H1 (cell line): ENCODE results near the gene PRR5. TPM values are rescaled to one million over a fixed set of nuclear protein-coding genes. Genes with fewer than 3 reads are reported as not detected.

Source experiments
- CTCF ChIA-PET: fragments of 300-600 bp; sonication (Branson Sonifier 250); formaldehyde crosslinking; loops from one replicate; lab custom pipeline; 2021; ENCODE audit not compliant: partially characterized antibody; lab: Charles Lee
- POLR2A ChIA-PET: fragments of 300-600 bp; sonication (Branson Sonifier 250); formaldehyde crosslinking; loops from one replicate; lab custom pipeline; 2021; ENCODE audit warnings: inconsistent platforms; ENCODE audit not compliant: partially characterized antibody; lab: Charles Lee
- DNase-seq, 2 experiments: peaks; one replicate each; pipeline versions ENCODE4 v3.0.0 to v3.0.0-alpha.2; 2010 to 2022; ENCODE audit warnings: low spot score in 2 of 2, low read depth in 1 of 2, mixed read lengths in 1 of 2
- FAIRE-seq: peaks from 2 replicates; lab custom pipeline; 2011; peaks lifted over from hg19 to GRCh38; lab: Jason Lieb, UNC
- H2AFZ ChIP-seq: 2 replicates; pipeline ENCODE4 v1.8.1; 2012; ENCODE audit warnings: low read length, inconsistent platforms
- H2AK5ac ChIP-seq: 2 replicates; pipeline ENCODE4 v1.6.1; 2013; ENCODE audit warnings: low read depth, low read length
- H2BK120ac ChIP-seq: replicated peaks from 2 replicates; pipeline ENCODE3; 2013; ENCODE audit warnings: low read depth, low read length, inconsistent platforms
- H2BK12ac ChIP-seq: 2 replicates; pipeline ENCODE4 v1.6.1; 2013; ENCODE audit warnings: low read depth, low read length
- H2BK15ac ChIP-seq: 2 replicates; pipeline ENCODE4 v1.6.1; 2013; ENCODE audit warnings: low read length
- H2BK20ac ChIP-seq: 2 replicates; pipeline ENCODE4 v1.6.1; 2013; ENCODE audit warnings: low read length
- H2BK5ac ChIP-seq: 2 replicates; pipeline ENCODE4 v1.6.1; 2013; ENCODE audit warnings: low read depth, low read length
- H3K14ac ChIP-seq: 2 replicates; pipeline ENCODE4 v1.6.1; 2013; ENCODE audit warnings: inconsistent platforms; ENCODE audit not compliant: insufficient read length
- H3K18ac ChIP-seq: 2 replicates; pipeline ENCODE4 v1.6.1; 2013; ENCODE audit warnings: low read length; ENCODE audit errors: extremely low read depth
- H3K23ac ChIP-seq: 2 replicates; pipeline ENCODE4 v1.6.1; 2013; ENCODE audit warnings: inconsistent platforms; ENCODE audit not compliant: insufficient read length
- H3K23me2 ChIP-seq: 2 replicates; pipeline ENCODE4 v1.6.1; 2013; ENCODE audit warnings: low read depth, low read length
- H3K27ac ChIP-seq: 2 replicates; pipeline ENCODE4 v1.6.1; 2011; ENCODE audit warnings: low read depth, low read length, inconsistent platforms
- H3K27me3 ChIP-seq, 4 experiments: replicated peaks in 1 of 4; 1 replicate in 1 of 4; 2 replicates in 3 of 4; pipeline versions ENCODE4 v1.6.1 to v1.8.1; 2011 to 2013; ENCODE audit warnings: low read length in 3 of 4, mild to moderate bottlenecking in 3 of 4, inconsistent platforms in 2 of 4, mixed read lengths in 2 of 4, moderate library complexity in 1 of 4; ENCODE audit not compliant: control insufficient read depth in 3 of 4, insufficient read depth in 3 of 4; ENCODE audit errors: extremely low read depth in 1 of 4
- H3K36me3 ChIP-seq, 4 experiments: 2 replicates each; pipeline versions ENCODE4 v1.6.1 to v1.8.1; 2011 to 2013; ENCODE audit warnings: mild to moderate bottlenecking in 4 of 4, low read length in 3 of 4, moderate library complexity in 2 of 4, control low read depth in 1 of 4, inconsistent platforms in 1 of 4; ENCODE audit not compliant: insufficient read depth in 4 of 4, control insufficient read depth in 2 of 4
- H3K4ac ChIP-seq: replicated peaks from 2 replicates; pipeline ENCODE3; 2013; ENCODE audit warnings: low read length, low read depth, mixed read lengths, inconsistent platforms; ENCODE audit not compliant: insufficient read length
- H3K4me1 ChIP-seq, 4 experiments: replicated peaks in 1 of 4; 1 replicate in 1 of 4; 2 replicates in 3 of 4; pipeline versions ENCODE4 v1.6.1 to v1.8.1; 2011 to 2013; ENCODE audit warnings: low read length in 3 of 4, inconsistent platforms in 2 of 4, mixed read lengths in 1 of 4; ENCODE audit not compliant: insufficient read depth in 4 of 4, control insufficient read depth in 3 of 4
- H3K4me2 ChIP-seq, 2 experiments: 2 replicates each; pipeline versions ENCODE4 v1.6.1 to v1.8.1; 2011 to 2013; ENCODE audit warnings: low read depth in 2 of 2, low read length in 2 of 2, control low read depth in 1 of 2, inconsistent platforms in 1 of 2, mild to moderate bottlenecking in 1 of 2; ENCODE audit not compliant: insufficient read depth in 1 of 2
- H3K4me3 ChIP-seq, 4 experiments: fragments of 200-600, 300-600 bp in 1 of 4; sonication (generic), shearing (Covaris generic), sonication (Bioruptor Twin) in 1 of 4; 2 replicates each; pipeline versions ENCODE4 v1.5.1 to v1.8.1; 2011 to 2016; ENCODE audit warnings: low read length in 4 of 4, low read depth in 3 of 4, control low read depth in 2 of 4, inconsistent platforms in 2 of 4, mild to moderate bottlenecking in 2 of 4, mixed read lengths in 1 of 4, moderate library complexity in 1 of 4; ENCODE audit not compliant: insufficient read depth in 2 of 4; ENCODE audit errors: extremely low read depth in 1 of 4
- H3K56ac ChIP-seq: replicated peaks from 2 replicates; pipeline ENCODE3; 2013; ENCODE audit warnings: low read depth, mild to moderate bottlenecking, mixed read lengths, low read length, inconsistent platforms; ENCODE audit not compliant: insufficient read length
- H3K79me1 ChIP-seq: 2 replicates; pipeline ENCODE4 v1.6.1; 2013; ENCODE audit warnings: low read depth, low read length, control low read depth
- H3K79me2 ChIP-seq, 2 experiments: 2 replicates each; pipeline versions ENCODE4 v1.6.1 to v1.8.1; 2012 to 2013; ENCODE audit warnings: low read length in 2 of 2, mild to moderate bottlenecking in 2 of 2, inconsistent platforms in 1 of 2; ENCODE audit not compliant: insufficient read depth in 2 of 2, control insufficient read depth in 1 of 2
- H3K9ac ChIP-seq, 4 experiments: replicated peaks in 1 of 4; 1 replicate in 1 of 4; 2 replicates in 3 of 4; pipeline versions ENCODE4 v1.6.1 to v1.8.1; 2011 to 2013; ENCODE audit warnings: low read depth in 3 of 4, low read length in 3 of 4, control low read depth in 2 of 4, mild to moderate bottlenecking in 2 of 4, moderate library complexity in 2 of 4, inconsistent platforms in 1 of 4; ENCODE audit errors: extremely low read depth in 1 of 4
- H3K9me3 ChIP-seq, 2 experiments: 2 replicates each; pipeline versions ENCODE4 v1.6.1 to v1.8.1; 2012 to 2013; ENCODE audit warnings: mild to moderate bottlenecking in 2 of 2, moderate library complexity in 2 of 2, control low read depth in 1 of 2, inconsistent platforms in 1 of 2, low read depth in 1 of 2, low read length in 1 of 2, mixed read lengths in 1 of 2; ENCODE audit not compliant: insufficient read depth in 2 of 2
- H4K20me1 ChIP-seq, 2 experiments: replicated peaks in 1 of 2; 2 replicates each; pipeline versions ENCODE3 to v1.8.1; 2011 to 2013; ENCODE audit warnings: inconsistent platforms in 2 of 2, low read length in 2 of 2, mild to moderate bottlenecking in 1 of 2; ENCODE audit not compliant: insufficient read depth in 2 of 2, control insufficient read depth in 1 of 2
- H4K5ac ChIP-seq: 2 replicates; pipeline ENCODE4 v1.6.1; 2013; ENCODE audit warnings: low read length, low read depth, mixed read lengths, inconsistent platforms; ENCODE audit not compliant: insufficient read length
- H4K8ac ChIP-seq: 2 replicates; pipeline ENCODE4 v1.8.0; 2013; ENCODE audit warnings: mild to moderate bottlenecking, moderate library complexity, low read length, inconsistent platforms; ENCODE audit not compliant: insufficient read depth; ENCODE audit errors: extremely low read depth
- H4K91ac ChIP-seq: replicated peaks from 2 replicates; pipeline ENCODE3; 2013; ENCODE audit warnings: low read length, mixed read lengths, inconsistent platforms; ENCODE audit not compliant: insufficient read length
- EGR1 ChIP-seq: IDR thresholded peaks from 2 replicates; pipeline ENCODE4 v1.6.1; 2011; ENCODE audit warnings: low read depth, low read length, borderline replicate concordance
- POLR2AphosphoS5 ChIP-seq: IDR thresholded peaks from 2 replicates; pipeline ENCODE4 v1.6.1; 2011; ENCODE audit warnings: low read depth, low read length
- WGBS, 2 experiments: shearing (Covaris generic) in 1 of 2; methylation state at CpG; one replicate each; pipeline versions ENCODE4 v1.1.6 to v1.1.7; 2013 to 2015; ENCODE audit warnings: low lambda C conversion rate in 2 of 2, mixed read lengths in 2 of 2, inconsistent platforms in 1 of 2, low coverage in 1 of 2, missing lambda C conversion rate in 1 of 2; ENCODE audit not compliant: insufficient replicate concordance in 2 of 2, insufficient coverage in 1 of 2, insufficient read length in 1 of 2; ENCODE audit errors: extremely low coverage in 1 of 2, missing lambda C conversion rate in 1 of 2; 5-methylcytosine and 5-hydroxymethylcytosine counted together
- polyA plus RNA-seq, 7 experiments: library from polyadenylated mRNA; depleted of rRNA in 3 of 7; stranded (reverse) in 5 of 7; unstranded in 2 of 7; fragments of >200 nt in 5 of 7; fragments of 200-250 nt in 2 of 7; gene quantifications; 1 replicate in 5 of 7; 2 replicates in 1 of 7; 4 replicates in 1 of 7; pipeline versions ENCODE4 v1.2.1 to v1.2.3, GENCODE V29; 2011 to 2013; ENCODE audit warnings: missing spikeins in 2 of 7, mixed read lengths in 2 of 7
- total RNA-seq: library from RNA; stranded (reverse); fragmentation: NEBNext Ultra II Directional; extraction: Animal tissue kit (Norgen Biotek cat#: 25700); gene quantifications from 2 replicates; pipeline ENCODE4 v1.2.1, GENCODE V29; 2021

Gene PRR5
- total and polyA plus RNA-seq, 2 of the 8 experiments (the other 6 are each of a cell fraction or from before 2014, with no cell fraction given), result 16.5 to 25.7 TPM

DNA sequence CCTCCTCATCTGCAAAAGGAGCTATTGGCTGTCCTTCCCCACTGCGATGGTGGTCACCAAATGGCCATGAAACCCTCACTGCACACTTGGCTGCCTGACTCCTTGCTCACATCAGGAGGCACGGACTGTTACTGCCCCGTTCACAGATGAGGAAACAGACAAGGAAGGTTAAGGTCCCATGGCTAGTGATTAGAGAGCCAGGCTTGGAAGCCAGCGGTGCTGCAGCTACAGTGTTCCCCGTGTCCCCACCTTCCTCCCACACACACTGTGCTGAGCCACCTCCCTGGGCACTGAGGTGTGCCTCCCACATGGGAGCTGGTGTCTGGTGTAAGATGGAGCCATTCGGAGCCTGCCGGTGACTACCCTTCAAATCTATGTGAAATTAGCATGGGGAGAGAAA is 53.0 kb downstream of the PRR5 start:
- 87% methylated on average over 7 of the region's 7 CpGs; no CpG with 5 or more reads in 1 of the 2 experiments for WGBS, 2 experiments
- peaks cover 0 to 53% of the 10 kb centered on the region in 2 experiments; a peak in 2 of 4 replicates for H3K79me2 ChIP-seq
- no peak for DNase-seq

More for the DNA sequence above, 53.0 kb downstream of the PRR5 start:
- H3K23me2 ChIP-seq, result peaks cover 5% of the 10 kb centered on the region
- H3K79me1 ChIP-seq, result peaks cover 3% of the 10 kb centered on the region; the same call in 1 of the 2 replicates
- H3K36me3 ChIP-seq, result no peaks in the 10 kb centered on the region
- CTCF ChIA-PET, result interaction anchor here (0.8 to 4.9 kb wide), 5 partner anchors 20 to 326 kb away, joined by 3 to 31 read pairs (median 3); no protein-coding TSS in a partner anchor
- no peak overlapping the region for H3K23ac ChIP-seq
- TF ChIP-seq POLR2AphosphoS5 (peak; percentile 63; the same call in 1 of the 2 replicates), EGR1 (no peak)
- TF ChIP-seq, all 59 proteins: peak for 1
- Histone ChIP-seq H2BK120ac (no peak overlapping the region), H3K4me1 (peaks cover 4 to 29% (median 19%) of the 10 kb centered on the region in 4 experiments), H3K9ac (no peak overlapping the region), H3K18ac (peak overlapping the region; percentile 36), H3K56ac (no peak overlapping the region), H2AK5ac (peak overlapping the region; percentile 68; the same call in 1 of the 2 replicates), H2BK20ac (no peak overlapping the region), H3K9me3 (no peaks in the 10 kb centered on the region), H3K27me3 (peaks cover 0 to 7% (median 4%) of the 10 kb centered on the region in 4 experiments; a peak in 4 of 7 replicates), H4K91ac (no peak overlapping the region), H2AFZ (no peak overlapping the region), H2BK12ac (peak overlapping the region; percentile 40; the same call in 1 of the 2 replicates), H4K5ac (no peak overlapping the region), H3K14ac (no peak overlapping the region), H4K20me1 (peaks cover 8 to 20% of the 10 kb centered on the region in 2 experiments), H2BK5ac (peak overlapping the region; percentile 47; the same call in 1 of the 2 replicates), H4K8ac (no peak overlapping the region), H3K4me2 (peak overlapping the region; percentile 63 to 86; a peak in 3 of 4 replicates), H2BK15ac (peak overlapping the region; percentile 83), H3K4ac (no peak overlapping the region), H3K27ac (no peak overlapping the region), H3K4me3 (0 out of 8 replicates have a peak overlapping the region, but pooled peaks of 1 of the 4 experiments have one; percentile 51)
- no peak for FAIRE-seq
- POLR2A ChIA-PET, result interaction anchor here (0.8 to 2.8 kb wide), 5 partner anchors 10 to 262 kb away, joined by 3 to 9 read pairs (median 3); no protein-coding TSS in a partner anchor
